Measurements from ENCODE around the gene DENND5B.

DNA sequence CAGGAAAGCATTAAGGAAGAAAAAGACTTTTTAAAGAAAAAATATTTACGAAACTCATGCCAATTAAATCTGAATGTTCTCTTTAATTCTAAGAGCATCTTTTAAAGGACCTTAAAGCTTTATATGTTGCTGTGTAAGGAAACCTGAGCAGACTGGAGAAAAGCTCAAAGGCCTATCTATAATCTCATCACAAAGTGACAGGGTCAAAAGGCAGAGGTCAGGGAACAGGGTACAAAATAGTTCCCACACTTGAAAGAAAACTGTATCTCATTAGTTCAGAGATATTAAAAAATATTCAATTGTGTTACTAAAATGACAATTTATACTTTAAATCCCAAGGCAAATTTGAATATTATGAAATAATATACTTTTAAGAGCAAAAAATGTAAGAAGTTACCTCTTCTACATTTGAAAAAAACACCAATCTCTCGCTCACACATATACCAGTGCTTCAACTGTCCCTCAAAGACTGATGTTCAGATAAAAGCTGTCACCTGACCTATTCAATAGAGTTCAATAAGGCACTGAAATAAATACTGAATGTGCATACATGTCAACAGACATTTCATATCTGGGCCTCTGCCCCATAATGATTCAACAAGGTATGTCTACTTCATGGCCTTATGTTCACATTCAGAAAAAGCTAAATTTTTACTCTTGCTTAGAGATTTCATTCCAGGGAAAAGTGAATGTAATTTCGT, 17.9 kb downstream of the DENND5B start:
- TF ChIP-seq, protein P1, sequence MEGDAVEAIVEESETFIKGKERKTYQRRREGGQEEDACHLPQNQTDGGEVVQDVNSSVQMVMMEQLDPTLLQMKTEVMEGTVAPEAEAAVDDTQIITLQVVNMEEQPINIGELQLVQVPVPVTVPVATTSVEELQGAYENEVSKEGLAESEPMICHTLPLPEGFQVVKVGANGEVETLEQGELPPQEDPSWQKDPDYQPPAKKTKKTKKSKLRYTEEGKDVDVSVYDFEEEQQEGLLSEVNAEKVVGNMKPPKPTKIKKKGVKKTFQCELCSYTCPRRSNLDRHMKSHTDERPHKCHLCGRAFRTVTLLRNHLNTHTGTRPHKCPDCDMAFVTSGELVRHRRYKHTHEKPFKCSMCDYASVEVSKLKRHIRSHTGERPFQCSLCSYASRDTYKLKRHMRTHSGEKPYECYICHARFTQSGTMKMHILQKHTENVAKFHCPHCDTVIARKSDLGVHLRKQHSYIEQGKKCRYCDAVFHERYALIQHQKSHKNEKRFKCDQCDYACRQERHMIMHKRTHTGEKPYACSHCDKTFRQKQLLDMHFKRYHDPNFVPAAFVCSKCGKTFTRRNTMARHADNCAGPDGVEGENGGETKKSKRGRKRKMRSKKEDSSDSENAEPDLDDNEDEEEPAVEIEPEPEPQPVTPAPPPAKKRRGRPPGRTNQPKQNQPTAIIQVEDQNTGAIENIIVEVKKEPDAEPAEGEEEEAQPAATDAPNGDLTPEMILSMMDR (tag by site-specific recombination; IDR thresholded peaks at IDR 0.05): no peak
- TF ChIP-seq EGR2 (tag by site-specific recombination; IDR thresholded peaks at IDR 0.05; ENCODE audit: low read depth) (no peak), ZNF501 (tag by site-specific recombination; IDR thresholded peaks at IDR 0.05) (no peak), ZBTB1 (tag by site-specific recombination; IDR thresholded peaks at IDR 0.05) (no peak), YY1 (tag by site-specific recombination; IDR thresholded peaks at IDR 0.05) (no peak), ZNF184 (tag by site-specific recombination; IDR thresholded peaks at IDR 0.05) (no peak), GLI2 (tag by site-specific recombination; IDR thresholded peaks at IDR 0.05; ENCODE audit: borderline replicate concordance, low read depth) (no peak), ZNF292 (tag by site-specific recombination; IDR thresholded peaks at IDR 0.05; ENCODE audit: borderline replicate concordance, low read depth) (no peak), ZNF514 (tag by site-specific recombination; IDR thresholded peaks at IDR 0.05) (no peak)

All from HEK293 (cell line).